ENCODE results near the gene EXOSC2. TPM values are rescaled to one million over a fixed set of nuclear protein-coding genes. Genes with fewer than 3 reads are reported as not detected.

Gene EXOSC2
- total RNA-seq, 2 experiments from 2014 or later: 96.3 to 97.4 TPM

DNA sequence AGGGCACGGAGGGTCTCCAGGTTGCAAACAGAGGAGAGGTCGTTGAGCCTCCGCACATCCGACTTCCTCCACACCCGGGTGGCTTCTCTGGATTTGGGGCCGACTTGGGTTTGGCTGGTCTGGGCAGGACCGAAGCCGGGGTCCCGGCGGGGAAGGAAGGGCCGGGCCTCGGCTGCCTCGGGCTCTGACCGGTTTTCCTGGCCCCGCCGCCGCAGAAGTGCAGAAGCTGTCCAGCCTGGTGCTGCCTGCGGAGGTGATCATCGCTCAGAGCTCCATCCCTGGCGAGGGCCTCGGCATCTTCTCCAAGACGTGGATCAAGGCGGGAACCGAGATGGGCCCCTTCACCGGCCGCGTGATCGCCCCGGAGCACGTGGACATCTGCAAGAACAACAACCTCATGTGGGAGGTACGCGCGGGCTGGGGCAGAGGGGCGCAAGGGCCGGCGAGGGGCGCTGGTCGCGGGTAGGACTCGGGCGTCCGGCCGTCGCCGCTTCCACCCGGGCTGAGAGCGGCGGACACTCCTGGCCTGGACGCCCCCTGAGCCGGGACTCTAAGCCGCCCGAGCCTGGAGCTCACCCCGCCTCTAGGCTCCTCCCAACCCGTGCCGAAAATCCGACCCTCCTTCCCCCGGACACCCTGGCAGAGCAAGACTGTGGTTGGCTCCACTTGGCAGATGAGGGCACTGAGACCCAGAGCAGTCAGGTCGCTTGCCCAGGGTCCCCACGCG is 27.0 kb upstream of the EXOSC2 start:
- POLR2A ChIA-PET: no interaction called here

GRCh38 chr9:130667120-130667435 is 26.5 kb upstream of the EXOSC2 start:
- ChIA-PET CTCF (no interaction called here), POLR2A (no interaction called here)

More for the DNA sequence above, 27.0 kb upstream of the EXOSC2 start:
- CTCF ChIA-PET: interaction anchor here (1.1 kb wide), 1 partner anchor 18 kb away, joined by 4 read pairs; no protein-coding TSS in a partner anchor

- ChIA-PET CTCF (interaction anchor here (1.4 kb wide), 1 partner anchor 14 kb away, joined by 5 read pairs; no protein-coding TSS in a partner anchor), POLR2A (no interaction called here)
Measured at GRCh38 chr9:130668196-130668595, 25.4 kb upstream of the EXOSC2 start.

GRCh38 chr9:130668659-130669058 is 24.9 kb upstream of the EXOSC2 start:
- ChIA-PET CTCF (interaction anchor here (1.4 kb wide), 1 partner anchor 14 kb away, joined by 5 read pairs; no protein-coding TSS in a partner anchor), POLR2A (no interaction called here)

DNA sequence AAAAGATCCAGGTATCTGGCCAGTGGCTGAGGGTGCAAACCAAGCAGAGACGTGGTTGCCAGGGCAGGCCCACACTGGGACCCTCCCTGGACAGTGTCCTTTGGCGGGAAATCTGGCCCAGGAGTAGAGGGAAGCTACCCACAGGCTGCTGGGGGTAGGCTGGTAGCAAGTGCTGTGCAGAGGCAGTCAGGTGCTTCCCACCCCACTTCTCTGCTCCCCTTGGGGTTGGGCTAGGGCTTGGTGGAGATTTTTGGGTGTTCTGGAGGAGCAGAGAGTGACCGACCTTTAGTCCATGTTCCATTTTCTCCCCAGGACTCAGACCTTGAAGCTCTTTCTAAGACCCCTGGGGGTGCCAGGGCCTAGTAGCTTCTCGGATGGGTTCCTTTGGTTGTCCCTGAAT is 23.6 kb upstream of the EXOSC2 start:
- CTCF ChIA-PET: interaction anchor here (1.2 kb wide), 1 partner anchor 12 kb away, joined by 4 read pairs; no protein-coding TSS in a partner anchor
- POLR2A ChIA-PET: no interaction called here

DNA sequence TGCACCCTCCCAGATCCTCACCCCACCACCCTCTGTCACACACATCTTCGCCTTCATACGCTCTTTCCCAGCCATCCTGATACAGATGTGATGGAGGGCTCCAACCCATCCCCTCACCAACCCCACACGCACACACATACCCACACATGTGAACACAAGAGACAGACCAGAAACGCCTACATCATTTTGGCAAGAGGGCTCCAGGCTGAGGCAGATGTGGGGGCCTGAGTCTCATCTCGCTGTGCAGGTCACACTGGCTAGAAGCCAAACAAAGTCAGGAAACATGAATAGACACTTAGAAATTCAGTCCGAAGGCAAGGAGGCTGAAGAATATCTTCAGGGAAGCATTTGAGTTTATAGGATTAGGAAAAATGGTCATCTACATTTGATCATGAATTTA is 22.9 kb upstream of the EXOSC2 start:
- ChIA-PET CTCF (interaction anchor here (1.2 kb wide), 1 partner anchor 12 kb away, joined by 4 read pairs; no protein-coding TSS in a partner anchor), POLR2A (no interaction called here)

GRCh38 chr9:130672466-130672865 is 21.1 kb upstream of the EXOSC2 start:
- ChIA-PET CTCF (interaction anchor here (1.4 kb wide), 1 partner anchor 12 kb away, joined by 3 read pairs; no protein-coding TSS in a partner anchor), POLR2A (no interaction called here)

DNA sequence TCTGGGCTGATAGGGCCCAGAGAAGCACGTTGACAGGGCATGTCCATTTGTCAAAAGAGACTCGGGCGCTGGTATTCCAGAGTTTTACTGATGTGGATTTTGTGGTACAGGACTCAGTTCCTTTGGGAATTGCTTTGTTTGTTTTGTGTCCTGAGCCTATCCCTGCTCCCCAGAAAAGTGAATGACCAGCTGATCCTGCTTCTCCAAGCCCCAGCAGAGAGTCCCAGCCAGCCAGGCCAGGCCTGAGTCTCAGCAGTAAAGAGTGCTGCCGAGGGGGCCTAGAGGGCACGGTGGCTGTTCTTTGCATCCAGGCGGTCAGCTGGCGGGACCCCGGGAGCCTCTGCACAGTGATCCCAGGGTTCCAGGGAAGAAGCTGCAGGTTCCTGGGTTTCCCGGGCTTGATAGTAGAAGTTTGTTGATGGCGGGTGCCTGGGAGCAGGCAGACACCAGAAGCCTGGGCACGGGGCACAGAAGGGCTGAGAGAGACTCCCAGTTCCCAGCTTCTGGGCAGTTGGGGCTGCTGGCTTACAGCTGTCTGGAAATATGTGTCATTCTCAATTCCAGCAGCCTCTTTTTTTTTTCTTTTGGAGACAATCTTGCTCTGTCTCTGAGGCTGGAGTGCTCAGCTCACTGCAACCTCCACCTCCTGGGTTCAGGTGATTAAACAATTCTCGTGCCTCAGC is 20.5 kb upstream of the EXOSC2 start:
- ChIA-PET CTCF (interaction anchor here (0.6 to 1.5 kb wide), 5 partner anchors 10 to 800 kb away, joined by 3 to 5 read pairs (median 3); no protein-coding TSS in a partner anchor), POLR2A (no interaction called here)

DNA sequence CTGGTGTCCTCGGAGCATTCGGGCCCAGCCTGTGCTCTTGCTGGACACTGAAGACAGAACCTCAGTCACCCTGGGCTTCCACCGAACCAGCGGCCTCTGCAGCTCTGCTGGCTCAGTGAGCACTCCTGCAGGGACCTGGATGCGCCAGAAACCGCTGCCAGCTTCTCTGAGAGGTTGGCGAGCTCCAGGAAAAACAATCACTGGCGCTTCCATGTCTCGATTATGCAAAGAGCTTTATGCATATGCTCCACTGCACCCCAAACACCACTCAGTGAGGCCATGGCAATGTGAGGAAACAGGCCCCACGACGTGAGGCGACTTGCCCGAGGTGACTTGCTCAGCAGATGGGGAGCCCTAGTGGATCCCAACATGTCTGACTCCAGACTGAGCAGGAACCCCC is 18.2 kb upstream of the EXOSC2 start:
- ChIA-PET CTCF (no interaction called here), POLR2A (no interaction called here)

- CTCF ChIA-PET: interaction anchor here (1.3 kb wide), 1 partner anchor 12 kb away, joined by 4 read pairs; no protein-coding TSS in a partner anchor
- POLR2A ChIA-PET: no interaction called here
Measured at GRCh38 chr9:130677252-130677651, 16.3 kb upstream of the EXOSC2 start.

GRCh38 chr9:130680836-130681768 is 12.5 kb upstream of the EXOSC2 start:
- ChIA-PET POLR2A (interaction anchor here (0.5 to 0.6 kb wide), 2 partner anchors 135 to 839 kb away, joined by 3 to 8 read pairs; no protein-coding TSS in a partner anchor), CTCF (interaction anchor here (2.2 to 3.5 kb wide), 2 partner anchors 19 to 220 kb away, joined by 16 to 53 read pairs; no protein-coding TSS in a partner anchor)

GRCh38 chr9:130681769-130682420 is 11.7 kb upstream of the EXOSC2 start:
- POLR2A ChIA-PET: interaction anchor here (0.5 to 1.3 kb wide), 2 partner anchors 13 to 840 kb away, joined by 3 to 7 read pairs; partner anchors contain the start of gene EXOSC2
- CTCF ChIA-PET: interaction anchor here (0.6 to 4.0 kb wide), 15 partner anchors 9 to 299 kb away, joined by 3 to 53 read pairs (median 4); partner anchors contain the start of gene EXOSC2

- POLR2A ChIA-PET: interaction anchor here (1.3 kb wide), 1 partner anchor 12 kb away, joined by 7 read pairs; the partner anchor contains the start of gene EXOSC2
Measured at GRCh38 chr9:130682421-130683121, 11.0 kb upstream of the EXOSC2 start.

GRCh38 chr9:130685104-130685503 is 8.5 kb upstream of the EXOSC2 start:
- ChIA-PET POLR2A (interaction anchor here (0.6 kb wide), 1 partner anchor 481 kb away, joined by 4 read pairs; no protein-coding TSS in a partner anchor), CTCF (interaction anchor here (0.9 to 4.0 kb wide), 6 partner anchors 8 to 224 kb away, joined by 3 to 30 read pairs (median 6); partner anchors contain the start of gene EXOSC2)

More at GRCh38 chr9:130682421-130683121, 11.0 kb upstream of the EXOSC2 start:
- CTCF ChIA-PET: interaction anchor here (0.5 to 4.0 kb wide), 22 partner anchors 8 to 1198 kb away, joined by 3 to 53 read pairs (median 3); partner anchors contain the start of gene EXOSC2

DNA sequence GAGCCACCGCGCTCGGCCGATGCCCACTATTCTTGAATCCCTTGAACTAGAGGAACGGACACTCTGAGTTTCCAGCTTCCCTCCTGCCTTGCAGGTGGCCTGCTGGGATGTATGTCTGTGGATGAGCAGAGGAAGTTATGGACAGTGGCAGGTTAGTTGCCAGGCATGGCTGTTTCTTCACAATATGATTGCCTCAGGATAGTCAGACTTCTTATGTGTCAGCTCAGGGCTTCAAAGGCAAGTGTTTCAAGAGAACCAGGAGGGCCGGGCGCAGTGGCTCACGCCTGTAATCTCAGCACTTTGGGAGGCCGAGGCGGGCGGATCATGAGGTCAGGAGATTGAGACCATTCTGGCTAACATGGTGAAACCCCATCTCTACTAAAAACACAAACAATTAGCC is 7.6 kb upstream of the EXOSC2 start:
- CTCF ChIA-PET: interaction anchor here (0.7 to 1.6 kb wide), 4 partner anchors 15 to 225 kb away, joined by 4 to 8 read pairs (median 6); no protein-coding TSS in a partner anchor
- POLR2A ChIA-PET: interaction anchor here (0.6 to 0.7 kb wide), 2 partner anchors 189 to 827 kb away, joined by 4 to 5 read pairs; no protein-coding TSS in a partner anchor

- POLR2A ChIA-PET: no interaction called here
- CTCF ChIA-PET: interaction anchor here (1.3 kb wide), 1 partner anchor 221 kb away, joined by 3 read pairs; no protein-coding TSS in a partner anchor
Measured at GRCh38 chr9:130687615-130688014, 6.0 kb upstream of the EXOSC2 start.

GRCh38 chr9:130688072-130688471 is 5.5 kb upstream of the EXOSC2 start:
- CTCF ChIA-PET: interaction anchor here (1.3 kb wide), 1 partner anchor 222 kb away, joined by 3 read pairs; no protein-coding TSS in a partner anchor
- POLR2A ChIA-PET: no interaction called here

DNA sequence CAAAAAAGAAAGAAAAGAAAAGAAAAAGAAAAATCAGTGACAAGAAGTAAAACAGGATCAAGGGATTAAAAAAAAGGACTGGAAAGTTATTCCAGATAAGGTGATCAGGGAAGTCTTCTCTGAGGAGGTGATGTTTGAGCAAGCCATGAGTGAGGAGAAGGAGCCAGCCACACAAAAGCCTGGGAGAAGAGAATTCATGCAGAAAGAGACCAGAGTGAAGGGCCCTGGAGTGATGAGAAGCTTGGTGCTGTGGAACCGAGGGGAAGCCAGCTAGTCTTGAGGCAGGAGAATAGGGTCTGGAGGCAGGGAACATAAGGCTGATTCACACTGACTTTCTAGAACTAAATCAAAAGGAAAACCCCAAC is 4.0 kb upstream of the EXOSC2 start:
- ChIA-PET POLR2A (no interaction called here), CTCF (no interaction called here)
